MM.1S (cell line): ENCODE measurements around the gene DPH3.

Experiments used
- CTCF ChIP-seq: fragments of 300-600 bp; sonication (generic); IDR thresholded peaks from 2 replicates; pipeline ENCODE4 v1.5.1; 2016; ENCODE audit warnings: antibody characterized with exemption, low read length, mixed read lengths
- EZH2 ChIP-seq: fragments of 300-600 bp; sonication (generic); optimal IDR thresholded peaks from 2 replicates; pipeline ENCODE3; 2017; ENCODE audit warnings: low read depth, mild to moderate bottlenecking, antibody characterized with exemption, low read length, mixed read lengths

- TF ChIP-seq CTCF (no peak), EZH2 (no peak)
These were observed 20.8 kb downstream of the DPH3 start for GRCh38 chr3:16243706-16244490.
